Endothelial cell of umbilical vein (primary cell): Measurements from ENCODE around the gene TFB2M. TPM values are rescaled to one million over a fixed set of nuclear protein-coding genes. Genes with fewer than 3 reads are reported as not detected.

Source experiments
- BruUV-seq: library from RNA; stranded (reverse); fragments of 400-500 nt; replicated peaks from 2 replicates; lab custom pipeline; 2021; lab: Mats Ljungman, UMichigan
- CTCF ChIA-PET: fragments of 300-600, 350-600 bp; sonication (Branson Sonifier 250); formaldehyde crosslinking; loops from one replicate; lab custom pipeline; 2021; ENCODE audit warnings: antibody characterized with exemption, inconsistent platforms; lab: Charles Lee
- POLR2A ChIA-PET: fragments of 300-600, 350-600 bp; sonication (Branson Sonifier 250); formaldehyde crosslinking; loops from one replicate; lab custom pipeline; 2021; ENCODE audit warnings: antibody characterized with exemption, inconsistent platforms; lab: Charles Lee
- DNase-seq: peaks from one replicate; pipeline ENCODE4 v3.0.0-alpha.2; 2011; ENCODE audit warnings: low read depth, low spot score
- FAIRE-seq: peaks from 2 replicates; lab custom pipeline; 2011; peaks lifted over from hg19 to GRCh38; lab: Jason Lieb, UNC
- H2AFZ ChIP-seq: 2 replicates; pipeline ENCODE4 v1.6.0; 2012; ENCODE audit warnings: low read depth, low read length, control low read depth, inconsistent platforms
- H3K27ac ChIP-seq: 2 replicates; pipeline ENCODE4 v1.5.1; 2011; ENCODE audit warnings: low read depth, mild to moderate bottlenecking, control low read depth, low read length, moderate library complexity; ENCODE audit not compliant: insufficient read depth
- H3K27me3 ChIP-seq, 2 experiments: 2 replicates each; pipeline versions ENCODE4 v1.6.0 to v1.6.1; 2011; ENCODE audit warnings: low read length in 2 of 2, mixed read lengths in 1 of 2; ENCODE audit not compliant: control insufficient read depth in 2 of 2, insufficient read depth in 2 of 2
- H3K36me3 ChIP-seq, 2 experiments: 2 replicates in 1 of 2; 3 replicates in 1 of 2; pipeline ENCODE4 v1.5.1; 2011; ENCODE audit warnings: low read length in 2 of 2, mild to moderate bottlenecking in 1 of 2, moderate library complexity in 1 of 2; ENCODE audit not compliant: control insufficient read depth in 2 of 2, insufficient read depth in 2 of 2; ENCODE audit errors: extremely low read depth in 1 of 2
- H3K4me1 ChIP-seq: 3 replicates; pipeline ENCODE4 v1.5.1; 2011; ENCODE audit warnings: mild to moderate bottlenecking, low read length; ENCODE audit not compliant: control insufficient read depth, insufficient read depth; ENCODE audit errors: extremely low read depth
- H3K4me2 ChIP-seq: 2 replicates; pipeline ENCODE4 v1.6.1; 2011; ENCODE audit warnings: low read length, control low read depth, mixed read lengths; ENCODE audit not compliant: insufficient read depth
- H3K4me3 ChIP-seq, 3 experiments: fragments of 200-600 bp in 1 of 3; sonication (generic), shearing (Covaris generic) in 1 of 3; replicated peaks in 1 of 3; 2 replicates each; pipeline ENCODE4 v1.5.1; 2011 to 2016; ENCODE audit warnings: control low read depth in 3 of 3, low read length in 3 of 3, mild to moderate bottlenecking in 2 of 3, inconsistent platforms in 1 of 3, low read depth in 1 of 3, moderate library complexity in 1 of 3; ENCODE audit not compliant: insufficient read depth in 1 of 3
- H3K79me2 ChIP-seq: 2 replicates; pipeline ENCODE4 v1.6.0; 2012; ENCODE audit warnings: low read length, inconsistent platforms; ENCODE audit not compliant: control insufficient read depth, insufficient read depth
- H3K9ac ChIP-seq: replicated peaks from 2 replicates; pipeline ENCODE3; 2011; ENCODE audit warnings: low read length, control low read depth; ENCODE audit not compliant: insufficient read depth; ENCODE audit errors: extremely low read depth
- H3K9me1 ChIP-seq: replicated peaks from 3 replicates; pipeline ENCODE4 v1.6.0; 2011; ENCODE audit warnings: mild to moderate bottlenecking, low read length; ENCODE audit not compliant: control insufficient read depth, insufficient read depth; ENCODE audit errors: extremely low read depth
- H3K9me3 ChIP-seq: replicated peaks from 2 replicates; pipeline ENCODE4 v1.5.1; 2012; ENCODE audit warnings: low read length, inconsistent platforms; ENCODE audit not compliant: control insufficient read depth, insufficient read depth
- H4K20me1 ChIP-seq: replicated peaks from 2 replicates; pipeline ENCODE3; 2011; ENCODE audit warnings: mild to moderate bottlenecking, low read length; ENCODE audit not compliant: control insufficient read depth, insufficient read depth; ENCODE audit errors: extremely low read depth
- CTCF ChIP-seq, 2 donors: IDR thresholded peaks; 1 replicate in 1 of 2; 2 replicates in 1 of 2; pipeline ENCODE4 v1.5.1; 2011; ENCODE audit warnings: low read length in 2 of 2, mild to moderate bottlenecking in 2 of 2, moderate library complexity in 2 of 2, control low read depth in 1 of 2, inconsistent platforms in 1 of 2, low read depth in 1 of 2; ENCODE audit not compliant: insufficient read depth in 1 of 2; ENCODE audit errors: extremely low read depth in 1 of 2
- EZH2 ChIP-seq: IDR thresholded peaks from 2 replicates; pipeline ENCODE4 v1.6.1; 2012; ENCODE audit warnings: borderline replicate concordance, low read depth, mild to moderate bottlenecking, moderate library complexity, low read length, inconsistent platforms; ENCODE audit not compliant: severe bottlenecking
- FOS ChIP-seq: IDR thresholded peaks from 2 replicates; pipeline ENCODE4 v1.6.1; 2011; ENCODE audit warnings: mild to moderate bottlenecking, low read length, moderate library complexity, borderline replicate concordance; ENCODE audit not compliant: insufficient read depth
- GATA2 ChIP-seq: IDR thresholded peaks from 2 replicates; pipeline ENCODE4 v1.7.0; 2011; ENCODE audit warnings: low read depth, mild to moderate bottlenecking, moderate library complexity, mixed read lengths, low read length; ENCODE audit not compliant: insufficient read length, insufficient read depth
- JUN ChIP-seq: IDR thresholded peaks from 2 replicates; pipeline ENCODE4 v1.6.1; 2011; ENCODE audit warnings: borderline replicate concordance, low read depth; ENCODE audit not compliant: insufficient read length, insufficient read depth
- MAX ChIP-seq: IDR thresholded peaks from 2 replicates; pipeline ENCODE4 v1.6.1; 2011; ENCODE audit not compliant: insufficient read depth, insufficient read length
- MYC ChIP-seq: IDR thresholded peaks from one replicate; pipeline ENCODE4 v1.6.1; 2011; ENCODE audit warnings: mild to moderate bottlenecking, low read depth, low read length
- POLR2A ChIP-seq: IDR thresholded peaks from 2 replicates; pipeline ENCODE4 v1.6.1; 2012; ENCODE audit warnings: low read depth, mild to moderate bottlenecking, control low read depth, low read length
- POLR2AphosphoS5 ChIP-seq: IDR thresholded peaks from 2 replicates; pipeline ENCODE4 v1.6.1; 2012; ENCODE audit warnings: low read depth, mild to moderate bottlenecking, control low read depth, low read length, moderate library complexity; ENCODE audit not compliant: insufficient read depth
- dilution Hi-C: fragments of 300-500 bp; cut with MboI; formaldehyde crosslinking; loops from one replicate; pipeline ENCODE4 v1.15.0; 2019; ENCODE audit warnings: low sequenced_read_pairs; ENCODE audit not compliant: extremely low pct_ligation_motif_present
- intact Hi-C: fragments of 100-400 bp; cut with micrococcal nuclease; formaldehyde crosslinking; loops from one replicate; pipeline ENCODE4 v1.10.0; 2022
- polyA plus RNA-seq, 4 experiments: library from polyadenylated mRNA; depleted of rRNA in 3 of 4; stranded (reverse) in 3 of 4; unstranded in 1 of 4; fragments of >200 nt; gene quantifications; 2 replicates each; pipeline versions ENCODE4 v1.2.1 to v1.2.3, GENCODE V29; 2011 to 2012; ENCODE audit warnings: missing spikeins in 1 of 4
- total RNA-seq: library from RNA; stranded (reverse); gene quantifications from 2 replicates; pipeline ENCODE4 v1.2.3, GENCODE V29; 2021

TFB2M gene
- total and polyA plus RNA-seq, 2 donors (not counting 3 experiments of a cell fraction or from before 2014, with no cell fraction given): 8.4 to 14.8 TPM

- Histone ChIP-seq H3K9me1 (no peaks in the 10 kb centered on the region), H3K79me2 (peaks cover 31% of the 10 kb centered on the region), H3K9ac (peak overlapping the region; percentile 79), H3K27ac (peak overlapping the region; percentile 91), H3K4me1 (peaks cover 24% of the 10 kb centered on the region), H3K27me3 (no peaks in the 10 kb centered on the region), H2AFZ (peak overlapping the region; percentile 41), H3K9me3 (no peaks in the 10 kb centered on the region), H3K36me3 (peaks cover 2 to 3% of the 10 kb centered on the region in 2 experiments), H3K4me2 (peak overlapping the region; percentile 84), H3K4me3 (peak overlapping the region in 1 of 3 experiments; percentile 40), H4K20me1 (no peaks in the 10 kb centered on the region)
- POLR2A ChIA-PET: no interaction called here
- CTCF ChIA-PET: interaction anchor here (1.0 to 2.3 kb wide), 3 partner anchors 8 to 21 kb away, joined by 3 to 9 read pairs (median 8); partner anchors contain the start of genes CNST and TFB2M
- no peak for TF ChIP-seq CTCF (IDR thresholded peaks at IDR 0.05; ENCODE audit: extremely low read depth in 1 of 2, insufficient read depth in 1 of 2, low read depth in 1 of 2, low read length in 2 of 2)
- no peak for TF ChIP-seq MAX
- TF ChIP-seq EZH2: no peak
- peak; percentile 68 for TF ChIP-seq FOS
- no peak for TF ChIP-seq POLR2AphosphoS5
- TF ChIP-seq POLR2A: no peak
- TF ChIP-seq MYC: no peak
- TF ChIP-seq JUN: peak; percentile 41
- TF ChIP-seq GATA2: no peak
- BruUV-seq: no TSS peak
- intact Hi-C loops (loop anchor here (1.0 kb wide), 2 partner anchors 18 to 22 kb away; no protein-coding TSS in a partner anchor), dilution Hi-C loops (no loop called here)
- FAIRE-seq (peak; percentile 79), DNase-seq (peak; percentile 84)
Observed at GRCh38 chr1:246587606-246588005, 21.5 kb upstream of the TFB2M start.
